Stimulated activated CD8-positive, alpha-beta memory T cell treated with anti-CD3 and anti-CD28 coated beads, Interleukin-4, amount 100 ng/mL, for 4 hours (primary cell): ENCODE measurements around the gene CD79A.

Experiments
- DNase-seq, 2 donors: peaks; one replicate each; pipeline ENCODE4 v3.0.0-alpha.2; 2020; ENCODE audit warnings: low read depth in 2 of 2, low spot score in 1 of 2

The CD79A gene

GRCh38 chr19:41876847-41877832, at the start of gene CD79A:
TSS of gene CD79A (plus strand) at chr19:41877279. CDS start at chr19:41877305, 26 bp downstream.
- no peak for DNase-seq

GRCh38 chr19:41837981-41838708, 38.9 kb upstream of the CD79A start:
- no peak for DNase-seq

GRCh38 chr19:41839211-41839610, 37.9 kb upstream of the CD79A start:
- no peak for DNase-seq

- no peak for DNase-seq
Observed at GRCh38 chr19:41843371-41843770, 33.7 kb upstream of the CD79A start.

- no peak for DNase-seq
Observed at GRCh38 chr19:41844601-41845000, 32.5 kb upstream of the CD79A start, which contains the start of gene LYPD4. TSS of gene LYPD4 (minus strand) at chr19:41844683. CDS start at chr19:41839285, 5,398 bp downstream.

GRCh38 chr19:41845001-41845050, 32.3 kb upstream of the CD79A start, which contains the start of gene DMRTC2:
TSS of gene DMRTC2 (plus strand) at chr19:41845042. CDS start at chr19:41847429, 2,387 bp downstream.
- DNase-seq = no peak

GRCh38 chr19:41845051-41845590, 32.0 kb upstream of the CD79A start:
- DNase-seq = no peak

GRCh38 chr19:41847351-41848105, 29.6 kb upstream of the CD79A start:
- DNase-seq = no peak

- no peak for DNase-seq
Observed at GRCh38 chr19:41848666-41849065, 28.4 kb upstream of the CD79A start.

GRCh38 chr19:41849067-41849466, 28.0 kb upstream of the CD79A start:
- no peak for DNase-seq

GRCh38 chr19:41850381-41850780, 26.7 kb upstream of the CD79A start:
- no peak for DNase-seq

- no peak for DNase-seq
Observed at GRCh38 chr19:41851456-41851855, 25.6 kb upstream of the CD79A start.

GRCh38 chr19:41853344-41853743, 23.7 kb upstream of the CD79A start:
- no peak for DNase-seq

- DNase-seq = no peak
Observed at GRCh38 chr19:41853768-41854167, 23.3 kb upstream of the CD79A start.

- DNase-seq = no peak
Observed at GRCh38 chr19:41859213-41859617, 17.9 kb upstream of the CD79A start.

GRCh38 chr19:41859618-41860418, 17.3 kb upstream of the CD79A start, which contains the start of gene RPS19:
TSS of gene RPS19 (plus strand) at chr19:41860255. CDS start at chr19:41860775, 520 bp downstream.
- peak; percentile 96 for DNase-seq

- DNase-seq = no peak
Observed at GRCh38 chr19:41860419-41861115, 16.5 kb upstream of the CD79A start.

GRCh38 chr19:41861116-41861768, 15.8 kb upstream of the CD79A start:
- DNase-seq = no peak

- DNase-seq = no peak
Observed at GRCh38 chr19:41861846-41862245, 15.2 kb upstream of the CD79A start.
